LNCaP clone FGC (cell line): ENCODE results near the gene ERICH4.
"Not testable (repeated sequence)": the region's sequence is repeated elsewhere in the genome, so short reads cannot be mapped to it uniquely, and the experiment has no call there.

ENCODE experiments used
- DNase-seq: peaks from one replicate; pipeline ENCODE4 v3.0.0-alpha.2; 2011; ENCODE audit warnings: low read depth
- H3K4me3 ChIP-seq: 2 replicates; pipeline ENCODE4 v1.5.1; 2011; ENCODE audit warnings: mild to moderate bottlenecking, low read depth, low read length, control low read depth
- TF ChIP-seq, protein P1 (sequence below): IDR thresholded peaks from 2 replicates; pipeline ENCODE4 v1.5.1; 2012; ENCODE audit warnings: mild to moderate bottlenecking; ENCODE audit not compliant: control insufficient read depth, insufficient read depth; ENCODE audit errors: extremely low read depth

Gene ERICH4

DNA sequence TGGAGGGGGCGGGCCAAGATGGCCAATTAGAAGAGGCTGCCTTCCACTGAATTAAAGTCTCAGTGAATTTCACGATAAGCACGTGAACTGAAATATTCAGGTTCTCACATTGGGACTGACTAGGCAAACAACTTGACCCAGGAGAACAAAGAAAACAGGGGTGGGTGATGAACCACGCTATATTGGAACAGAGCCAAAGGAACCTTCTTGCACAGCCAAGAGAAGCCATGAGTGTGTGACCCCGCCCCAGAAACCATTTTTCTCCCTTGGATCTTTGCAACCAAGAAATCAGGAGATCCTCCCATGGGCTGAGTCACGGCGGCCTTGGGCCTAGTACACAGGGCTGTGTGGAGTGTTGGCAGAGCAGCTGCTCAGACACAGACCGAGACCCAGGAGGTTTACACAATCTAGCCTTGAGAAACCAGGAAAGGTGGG lies 36.8 kb downstream of the ERICH4 start:
- no peak for DNase-seq
- TF ChIP-seq, protein P1, sequence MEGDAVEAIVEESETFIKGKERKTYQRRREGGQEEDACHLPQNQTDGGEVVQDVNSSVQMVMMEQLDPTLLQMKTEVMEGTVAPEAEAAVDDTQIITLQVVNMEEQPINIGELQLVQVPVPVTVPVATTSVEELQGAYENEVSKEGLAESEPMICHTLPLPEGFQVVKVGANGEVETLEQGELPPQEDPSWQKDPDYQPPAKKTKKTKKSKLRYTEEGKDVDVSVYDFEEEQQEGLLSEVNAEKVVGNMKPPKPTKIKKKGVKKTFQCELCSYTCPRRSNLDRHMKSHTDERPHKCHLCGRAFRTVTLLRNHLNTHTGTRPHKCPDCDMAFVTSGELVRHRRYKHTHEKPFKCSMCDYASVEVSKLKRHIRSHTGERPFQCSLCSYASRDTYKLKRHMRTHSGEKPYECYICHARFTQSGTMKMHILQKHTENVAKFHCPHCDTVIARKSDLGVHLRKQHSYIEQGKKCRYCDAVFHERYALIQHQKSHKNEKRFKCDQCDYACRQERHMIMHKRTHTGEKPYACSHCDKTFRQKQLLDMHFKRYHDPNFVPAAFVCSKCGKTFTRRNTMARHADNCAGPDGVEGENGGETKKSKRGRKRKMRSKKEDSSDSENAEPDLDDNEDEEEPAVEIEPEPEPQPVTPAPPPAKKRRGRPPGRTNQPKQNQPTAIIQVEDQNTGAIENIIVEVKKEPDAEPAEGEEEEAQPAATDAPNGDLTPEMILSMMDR, result no peak

DNA sequence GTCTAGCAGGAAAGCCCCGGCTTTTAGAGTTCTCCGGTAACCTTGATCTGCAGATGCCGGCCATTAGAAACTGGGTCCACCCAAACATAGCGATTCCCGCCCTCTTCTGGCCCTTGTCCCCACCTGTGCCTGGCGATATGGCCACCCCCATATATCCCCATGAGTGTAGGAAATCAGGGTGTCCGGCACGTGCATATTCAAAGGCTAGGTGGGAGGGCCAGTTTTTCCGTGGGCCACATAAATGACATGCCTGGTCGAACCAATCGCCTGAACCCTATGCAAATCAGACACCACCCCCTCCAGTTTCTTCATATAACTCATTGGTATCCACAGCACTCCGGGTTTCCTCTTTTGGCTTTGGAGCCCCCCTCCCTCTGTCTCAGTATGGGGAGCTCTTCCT lies 37.4 kb downstream of the ERICH4 start:
- H3K4me3 ChIP-seq, result no peak overlapping the region
- no peak for DNase-seq
- TF ChIP-seq, protein P1, result no peak

More for the DNA sequence above, 36.8 kb downstream of the ERICH4 start:
- no peak overlapping the region; the same call in 1 of the 2 replicates for H3K4me3 ChIP-seq

DNA sequence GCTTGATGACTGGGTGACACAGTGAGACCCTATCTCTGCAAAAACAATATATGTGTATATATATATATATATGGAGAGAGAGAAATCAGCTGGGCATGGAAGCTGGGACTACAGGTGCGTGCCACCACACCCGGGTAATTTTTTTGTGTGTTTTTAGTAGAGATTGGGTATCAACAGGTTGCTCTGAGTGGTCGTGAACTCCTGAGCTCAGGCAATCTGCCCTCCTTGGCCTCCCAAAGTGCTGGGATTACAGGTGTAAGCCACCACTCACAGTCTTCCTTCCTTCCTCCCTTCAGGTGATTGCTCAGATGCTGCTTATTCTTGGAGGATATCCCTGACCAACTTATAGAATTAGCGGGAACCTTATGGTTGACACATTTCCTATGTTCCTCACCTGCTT lies 41.9 kb downstream of the ERICH4 start:
- no peak overlapping the region for H3K4me3 ChIP-seq
- TF ChIP-seq, protein P1, result no peak
- DNase-seq, result no peak

DNA sequence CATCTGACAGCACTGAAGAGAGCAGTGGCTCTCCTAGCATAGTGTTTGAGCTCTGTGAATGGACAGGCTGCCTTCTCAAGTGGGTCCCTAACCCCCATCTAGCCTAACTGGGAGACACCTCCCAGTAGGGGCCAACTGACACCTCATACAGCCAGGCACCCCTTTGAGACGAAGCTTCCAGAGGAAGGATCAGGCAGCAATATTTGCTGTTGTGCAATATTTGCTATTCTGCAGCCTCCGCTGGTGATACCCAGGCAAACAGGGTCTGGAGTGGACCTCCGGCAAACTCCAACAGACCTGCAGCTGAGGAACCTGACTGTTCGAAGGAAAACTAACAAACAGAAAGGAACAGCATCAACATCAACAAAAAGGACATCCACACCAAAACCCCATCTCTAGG lies 44.0 kb downstream of the ERICH4 start:
- not testable (repeated sequence) for H3K4me3 ChIP-seq, DNase-seq

DNA sequence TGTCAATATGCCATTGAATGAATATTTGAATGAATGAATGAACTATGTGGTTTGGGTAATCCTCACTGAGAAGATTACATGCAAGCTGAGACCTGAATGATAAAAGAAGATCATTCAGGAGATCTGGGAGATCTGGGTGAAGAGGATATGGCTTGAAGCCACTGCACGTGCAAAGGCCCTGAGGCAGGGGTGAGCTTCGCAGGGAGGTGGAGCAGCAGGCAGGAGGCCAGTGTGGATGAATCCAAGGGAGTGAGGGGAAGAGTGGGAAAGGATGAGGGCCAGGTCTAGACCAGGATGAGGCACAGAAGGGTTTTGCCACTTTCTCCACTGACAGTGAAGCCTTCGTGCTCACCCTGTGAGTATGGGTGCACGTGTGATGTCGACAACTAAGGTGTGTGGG lies 49.9 kb downstream of the ERICH4 start:
- no peak overlapping the region for H3K4me3 ChIP-seq
- TF ChIP-seq, protein P1, result no peak
- DNase-seq, result no peak
